HL-60 (cell line): ENCODE results near the gene CBLB.

Experiments
- DNase-seq, 2 experiments: peaks; one replicate each; pipeline ENCODE4 v3.0.0-alpha.2; 2010 to 2020; ENCODE audit warnings: low read depth in 1 of 2, low spot score in 1 of 2
- H3K27ac ChIP-seq: fragments of 250-450 bp; sonication (Bioruptor Pico); replicated peaks from 2 replicates; pipeline ENCODE4 v1.5.1; 2020; ENCODE audit warnings: mild to moderate bottlenecking, moderate library complexity
- H3K27me3 ChIP-seq: fragments of 250-450 bp; sonication (Bioruptor Pico); 2 replicates; pipeline ENCODE4 v1.5.1; 2021; ENCODE audit warnings: mild to moderate bottlenecking, moderate library complexity; ENCODE audit not compliant: insufficient read depth, poor library complexity, severe bottlenecking
- H3K4me3 ChIP-seq: replicated peaks from 2 replicates; pipeline ENCODE4 v1.5.1; 2011; ENCODE audit warnings: mild to moderate bottlenecking, control low read depth, low read length; ENCODE audit not compliant: insufficient read depth
- GABPA ChIP-seq: IDR thresholded peaks from 2 replicates; pipeline ENCODE4 v1.6.1; 2012; ENCODE audit warnings: low read depth
- POLR2AphosphoS5 ChIP-seq: IDR thresholded peaks from 2 replicates; pipeline ENCODE4 v1.6.1; 2012; ENCODE audit warnings: low read depth
- SPI1 ChIP-seq: IDR thresholded peaks from 2 replicates; pipeline ENCODE4 v1.6.1; 2012; ENCODE audit warnings: low read depth, mild to moderate bottlenecking, borderline replicate concordance
- TF ChIP-seq, protein P1 (sequence below): IDR thresholded peaks from one replicate; pipeline ENCODE4 v1.5.1; 2011; ENCODE audit warnings: low read length, control low read depth, inconsistent platforms; ENCODE audit not compliant: insufficient read depth
- TF ChIP-seq, protein P2 (sequence below): IDR thresholded peaks from 2 replicates; pipeline ENCODE4 v1.6.1; 2012; ENCODE audit warnings: low read depth; ENCODE audit not compliant: insufficient replicate concordance

Gene CBLB

DNA sequence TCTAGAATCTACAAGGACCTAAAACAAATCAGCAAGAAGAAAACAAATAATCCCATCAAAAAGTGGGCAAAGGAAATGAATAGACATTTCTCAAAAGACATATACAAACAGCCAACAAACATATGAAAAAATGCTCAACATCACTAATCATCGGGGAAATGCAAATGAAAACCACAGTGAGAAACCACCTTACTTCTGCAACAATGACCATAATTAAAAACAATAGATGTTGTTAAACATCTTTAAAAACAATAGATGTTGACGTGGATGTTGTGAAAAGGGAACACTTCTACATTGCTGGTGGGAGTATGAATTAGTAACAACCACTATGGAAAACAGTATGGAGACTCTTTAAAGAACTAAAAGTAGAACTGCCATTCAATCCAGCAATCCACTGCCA is 96.2 kb downstream of the CBLB start:
- H3K4me3 ChIP-seq, result no peak overlapping the region
- H3K27me3 ChIP-seq, result no peaks in the 10 kb centered on the region
- TF ChIP-seq POLR2AphosphoS5 (no peak), SPI1 (no peak), GABPA (no peak)
- TF ChIP-seq, protein P1, sequence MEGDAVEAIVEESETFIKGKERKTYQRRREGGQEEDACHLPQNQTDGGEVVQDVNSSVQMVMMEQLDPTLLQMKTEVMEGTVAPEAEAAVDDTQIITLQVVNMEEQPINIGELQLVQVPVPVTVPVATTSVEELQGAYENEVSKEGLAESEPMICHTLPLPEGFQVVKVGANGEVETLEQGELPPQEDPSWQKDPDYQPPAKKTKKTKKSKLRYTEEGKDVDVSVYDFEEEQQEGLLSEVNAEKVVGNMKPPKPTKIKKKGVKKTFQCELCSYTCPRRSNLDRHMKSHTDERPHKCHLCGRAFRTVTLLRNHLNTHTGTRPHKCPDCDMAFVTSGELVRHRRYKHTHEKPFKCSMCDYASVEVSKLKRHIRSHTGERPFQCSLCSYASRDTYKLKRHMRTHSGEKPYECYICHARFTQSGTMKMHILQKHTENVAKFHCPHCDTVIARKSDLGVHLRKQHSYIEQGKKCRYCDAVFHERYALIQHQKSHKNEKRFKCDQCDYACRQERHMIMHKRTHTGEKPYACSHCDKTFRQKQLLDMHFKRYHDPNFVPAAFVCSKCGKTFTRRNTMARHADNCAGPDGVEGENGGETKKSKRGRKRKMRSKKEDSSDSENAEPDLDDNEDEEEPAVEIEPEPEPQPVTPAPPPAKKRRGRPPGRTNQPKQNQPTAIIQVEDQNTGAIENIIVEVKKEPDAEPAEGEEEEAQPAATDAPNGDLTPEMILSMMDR, result no peak
- TF ChIP-seq, protein P2, sequence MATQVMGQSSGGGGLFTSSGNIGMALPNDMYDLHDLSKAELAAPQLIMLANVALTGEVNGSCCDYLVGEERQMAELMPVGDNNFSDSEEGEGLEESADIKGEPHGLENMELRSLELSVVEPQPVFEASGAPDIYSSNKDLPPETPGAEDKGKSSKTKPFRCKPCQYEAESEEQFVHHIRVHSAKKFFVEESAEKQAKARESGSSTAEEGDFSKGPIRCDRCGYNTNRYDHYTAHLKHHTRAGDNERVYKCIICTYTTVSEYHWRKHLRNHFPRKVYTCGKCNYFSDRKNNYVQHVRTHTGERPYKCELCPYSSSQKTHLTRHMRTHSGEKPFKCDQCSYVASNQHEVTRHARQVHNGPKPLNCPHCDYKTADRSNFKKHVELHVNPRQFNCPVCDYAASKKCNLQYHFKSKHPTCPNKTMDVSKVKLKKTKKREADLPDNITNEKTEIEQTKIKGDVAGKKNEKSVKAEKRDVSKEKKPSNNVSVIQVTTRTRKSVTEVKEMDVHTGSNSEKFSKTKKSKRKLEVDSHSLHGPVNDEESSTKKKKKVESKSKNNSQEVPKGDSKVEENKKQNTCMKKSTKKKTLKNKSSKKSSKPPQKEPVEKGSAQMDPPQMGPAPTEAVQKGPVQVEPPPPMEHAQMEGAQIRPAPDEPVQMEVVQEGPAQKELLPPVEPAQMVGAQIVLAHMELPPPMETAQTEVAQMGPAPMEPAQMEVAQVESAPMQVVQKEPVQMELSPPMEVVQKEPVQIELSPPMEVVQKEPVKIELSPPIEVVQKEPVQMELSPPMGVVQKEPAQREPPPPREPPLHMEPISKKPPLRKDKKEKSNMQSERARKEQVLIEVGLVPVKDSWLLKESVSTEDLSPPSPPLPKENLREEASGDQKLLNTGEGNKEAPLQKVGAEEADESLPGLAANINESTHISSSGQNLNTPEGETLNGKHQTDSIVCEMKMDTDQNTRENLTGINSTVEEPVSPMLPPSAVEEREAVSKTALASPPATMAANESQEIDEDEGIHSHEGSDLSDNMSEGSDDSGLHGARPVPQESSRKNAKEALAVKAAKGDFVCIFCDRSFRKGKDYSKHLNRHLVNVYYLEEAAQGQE, result no peak
- H3K27ac ChIP-seq, result no peak overlapping the region
- no peak for DNase-seq

DNA sequence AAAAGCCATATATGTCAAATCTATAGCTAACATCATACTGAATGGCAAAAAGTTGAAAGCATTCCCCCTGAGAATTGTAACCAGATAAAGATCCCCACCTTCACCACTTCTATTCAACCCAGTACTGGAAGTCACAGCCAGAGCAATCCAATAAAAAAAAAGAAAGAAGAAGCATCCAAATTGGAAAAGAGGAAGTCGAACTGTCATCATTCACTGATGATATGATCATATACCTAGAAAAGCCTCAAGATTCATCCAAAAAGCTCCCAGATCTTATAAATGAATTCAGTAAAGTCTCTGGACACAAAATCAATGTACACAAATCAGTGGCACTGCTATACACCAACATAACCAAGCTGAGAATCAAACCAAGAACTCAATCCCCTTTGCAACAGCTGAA is 97.4 kb downstream of the CBLB start:
- no peak overlapping the region for H3K4me3 ChIP-seq
- H3K27ac ChIP-seq, result no peak overlapping the region
- no peak for DNase-seq
- TF ChIP-seq, protein P1, result no peak
- TF ChIP-seq POLR2AphosphoS5 (no peak), SPI1 (peak; percentile 58), GABPA (no peak)
- TF ChIP-seq, protein P2, result no peak
- H3K27me3 ChIP-seq, result no peaks in the 10 kb centered on the region

DNA sequence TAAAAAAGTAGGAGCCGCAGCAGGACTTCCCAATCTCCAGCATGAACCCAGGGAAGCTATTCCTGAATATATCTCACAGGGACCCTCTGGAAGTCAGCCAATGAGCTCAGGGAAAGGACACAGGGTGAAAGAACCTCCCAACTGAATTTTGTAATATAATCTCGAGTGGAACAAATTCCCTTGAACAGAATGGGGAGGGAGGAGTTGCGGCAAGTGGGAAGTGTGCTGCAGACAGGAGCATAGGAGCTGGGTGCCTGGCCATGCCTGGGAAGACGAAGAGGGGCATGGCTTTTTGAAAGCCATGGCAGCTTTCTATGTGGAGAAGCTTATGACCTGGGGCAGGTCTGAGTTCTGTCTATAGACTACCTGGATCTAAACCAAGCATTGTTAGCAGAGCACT is 98.4 kb downstream of the CBLB start:
- Histone ChIP-seq H3K27me3 (no peaks in the 10 kb centered on the region), H3K4me3 (no peak overlapping the region), H3K27ac (no peak overlapping the region)
- TF ChIP-seq, protein P1, result no peak
- TF ChIP-seq, protein P2, result no peak
- TF ChIP-seq POLR2AphosphoS5 (no peak), GABPA (no peak), SPI1 (no peak)
- DNase-seq, result no peak
